ENCODE data around the gene RPS6KA1.

GRCh38 chr1:26560403-26560780 is 30.8 kb downstream of the RPS6KA1 start:
- TF ChIP-seq CTCF (IDR thresholded peaks at IDR 0.05) (no peak), POLR2A (IDR thresholded peaks at IDR 0.05) (no peak)

Data from tibial nerve (tissue), 3 donors.